ENCODE measurements around the gene RPTOR.
"Not testable (repeated sequence)": the region's sequence is repeated elsewhere in the genome, so short reads cannot be mapped to it uniquely, and the experiment has no call there.

RPTOR gene

GRCh38 chr17:80720610-80721577, 176.3 kb downstream of the RPTOR start:
- no peak for DNase-seq (ENCODE audit: low spot score)

DNA sequence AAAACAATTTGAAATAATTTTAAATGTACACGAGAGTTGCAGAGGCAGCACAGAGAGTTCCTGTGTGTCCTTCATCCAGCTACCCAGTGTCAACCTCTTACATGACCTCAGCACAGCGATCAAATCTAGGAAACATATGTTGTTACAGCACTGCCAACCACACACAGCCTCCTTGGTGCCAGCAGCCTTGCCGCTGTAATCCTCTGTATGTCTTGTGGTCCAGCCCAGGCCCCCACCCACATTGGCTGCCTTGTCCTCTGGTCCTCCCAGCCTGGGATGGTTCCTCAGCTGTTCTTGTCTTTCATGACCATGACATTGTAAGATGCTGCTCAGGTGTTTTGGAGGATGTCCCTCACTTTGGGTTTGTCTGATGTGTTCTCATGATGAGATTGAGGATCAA, 178.0 kb downstream of the RPTOR start:
- DNase-seq (ENCODE audit: low spot score): no peak

DNA sequence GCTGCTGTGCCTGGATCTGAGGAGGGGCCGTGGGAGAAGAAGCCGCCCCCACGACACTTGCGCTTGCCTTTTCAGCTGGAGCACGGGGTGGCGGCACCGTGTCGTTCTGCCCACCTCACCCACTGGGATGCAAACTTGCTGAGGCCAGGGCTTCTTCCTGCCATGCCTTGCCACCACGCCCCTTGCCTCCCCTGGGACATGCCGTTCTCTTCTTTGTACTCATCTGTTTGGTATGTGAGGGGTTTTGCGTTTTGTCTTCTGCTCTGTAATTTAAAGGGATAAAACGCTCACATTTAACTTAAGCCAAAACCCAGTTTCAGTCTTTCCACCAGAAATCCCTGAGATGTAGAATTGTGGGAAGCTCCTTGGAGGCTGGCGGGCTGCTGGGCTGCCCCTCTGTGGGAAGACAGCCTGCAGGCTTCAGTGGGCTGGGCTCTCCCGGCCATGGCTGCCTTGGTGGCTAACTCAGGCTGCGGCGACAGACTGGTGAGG, 180.2 kb downstream of the RPTOR start:
- DNase-seq (ENCODE audit: low spot score): peak; percentile 91

DNA sequence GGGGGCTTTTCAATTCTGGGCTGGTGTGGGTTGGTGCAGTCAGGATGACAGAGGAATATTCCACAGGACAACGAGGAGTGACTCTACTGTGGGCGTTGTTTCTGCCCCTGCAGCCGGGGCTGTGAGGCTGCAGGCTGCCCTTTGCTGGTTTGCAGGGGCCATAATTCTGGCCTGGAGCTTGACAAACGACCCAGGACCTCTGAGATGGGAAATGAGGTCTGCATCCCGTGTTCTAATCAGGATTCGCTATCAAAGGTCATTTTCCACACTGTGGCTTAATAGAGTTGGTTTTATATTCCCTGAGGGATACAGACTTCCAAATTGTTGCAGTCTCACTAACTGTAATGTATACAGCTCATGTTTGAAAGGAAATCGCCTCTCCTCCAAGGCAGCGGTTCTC, 180.9 kb downstream of the RPTOR start:
- peak; percentile 28 for DNase-seq (ENCODE audit: low spot score)

GRCh38 chr17:80726558-80727408, 182.1 kb downstream of the RPTOR start:
- DNase-seq (ENCODE audit: low spot score): no peak

GRCh38 chr17:80727409-80727755, 182.7 kb downstream of the RPTOR start:
- DNase-seq (ENCODE audit: low spot score): no peak

GRCh38 chr17:80729016-80729415, 184.4 kb downstream of the RPTOR start:
- DNase-seq (ENCODE audit: low spot score): no peak

DNA sequence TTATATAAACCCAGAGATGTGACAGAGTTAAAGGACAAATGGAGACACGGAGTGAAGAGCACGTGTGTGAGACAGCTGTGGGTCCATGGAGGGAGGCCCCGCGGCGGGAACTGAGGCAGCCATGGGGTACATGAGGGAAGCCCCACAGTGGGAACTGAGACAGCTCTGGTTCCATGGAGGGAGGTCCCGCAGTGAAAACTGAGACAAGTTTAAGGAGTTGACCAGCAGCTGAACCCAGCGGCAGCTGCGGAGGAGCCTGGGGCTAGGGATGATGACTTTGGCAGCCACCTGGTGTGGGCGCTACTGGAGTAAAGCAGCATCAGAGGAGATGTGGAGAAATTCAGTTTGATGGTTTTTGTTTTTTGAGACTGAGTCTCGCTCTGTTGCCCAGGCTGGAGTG, 185.1 kb downstream of the RPTOR start:
- no peak for DNase-seq (ENCODE audit: low spot score)

- no peak for DNase-seq (ENCODE audit: low spot score)
Measured at GRCh38 chr17:80730739-80731138, 186.1 kb downstream of the RPTOR start.

DNA sequence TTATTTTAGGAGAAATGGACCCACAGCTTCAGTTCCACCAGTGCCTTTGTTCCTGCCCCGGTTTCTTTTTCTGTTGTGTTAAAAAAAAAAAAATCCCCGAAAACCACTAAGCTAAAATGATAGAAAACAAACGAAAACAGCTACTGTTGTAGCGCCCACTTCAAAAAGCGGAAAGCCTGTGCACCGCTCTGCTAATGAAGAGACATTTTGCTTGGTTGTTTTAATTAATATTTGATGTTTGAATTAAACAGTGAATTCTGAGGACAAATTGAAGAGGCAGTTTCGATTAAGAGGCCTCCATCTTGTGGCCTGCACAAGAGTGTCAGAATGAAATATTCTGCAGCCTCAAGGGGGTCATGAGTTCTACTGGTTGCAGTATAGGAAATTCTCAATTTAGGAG, 186.7 kb downstream of the RPTOR start:
- no peak for DNase-seq (ENCODE audit: low spot score)

DNA sequence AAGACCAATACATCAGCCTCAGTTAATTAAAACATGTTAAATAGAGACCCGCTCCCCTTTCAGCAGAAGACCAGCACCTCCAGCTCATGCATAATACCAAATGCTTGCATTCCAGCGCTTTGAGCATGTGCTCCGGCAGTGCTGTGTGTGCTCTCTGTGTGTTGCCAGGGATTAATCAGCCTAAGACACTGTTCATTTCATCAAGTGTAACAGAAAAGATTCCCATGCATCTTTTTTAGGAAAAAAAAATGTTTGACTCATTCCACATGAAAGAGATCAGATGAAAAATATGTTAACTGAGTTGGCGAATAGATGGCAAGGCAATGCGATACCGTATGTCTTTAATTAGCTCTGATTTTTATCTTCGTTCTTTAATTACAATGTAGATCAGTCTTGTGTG, 187.6 kb downstream of the RPTOR start:
- DNase-seq (ENCODE audit: low spot score): peak; percentile 84

DNA sequence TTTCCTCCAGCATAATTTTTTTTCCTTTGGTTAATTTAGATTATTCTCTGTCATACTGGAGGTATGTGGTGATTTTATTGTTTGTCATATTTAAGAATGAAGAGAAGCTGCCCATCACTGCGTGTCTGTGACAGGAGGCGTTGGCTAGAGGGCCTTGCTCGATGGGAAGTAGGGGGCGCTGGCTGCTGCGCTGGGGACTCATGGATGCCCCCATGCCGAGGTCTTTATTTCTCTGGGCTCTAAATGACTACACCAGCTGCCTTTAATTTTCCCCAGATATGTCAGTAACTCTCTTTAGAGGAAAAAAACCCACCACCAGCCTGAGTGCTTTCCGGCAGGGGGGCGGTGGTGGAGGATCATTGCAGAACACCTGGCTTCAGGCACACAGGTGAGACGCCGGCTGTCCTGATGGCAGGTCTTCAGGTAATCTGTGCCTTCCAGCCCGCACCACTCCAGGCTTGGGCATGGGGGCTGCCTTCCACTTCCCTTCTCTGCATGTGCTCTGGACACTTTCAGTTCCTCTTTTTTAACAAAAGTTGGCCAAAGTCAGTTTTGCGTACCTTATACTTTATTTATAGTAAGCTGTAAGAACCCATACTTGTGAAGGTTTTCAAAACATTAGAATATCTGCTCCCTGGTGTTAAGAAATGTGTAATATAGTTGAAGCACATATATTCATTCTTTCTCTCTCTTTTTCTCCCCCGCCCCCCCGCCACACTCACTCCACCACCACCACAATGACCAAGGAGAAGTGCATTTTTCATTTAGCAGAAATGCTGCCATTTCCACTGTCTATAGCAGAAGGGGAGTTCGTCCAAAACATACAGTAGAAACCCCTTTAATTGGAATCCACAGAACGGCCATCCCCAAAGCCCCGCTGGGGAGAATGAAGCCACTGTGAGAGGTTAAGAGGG, 192.7 kb downstream of the RPTOR start:
- DNase-seq (ENCODE audit: low spot score): no peak

DNA sequence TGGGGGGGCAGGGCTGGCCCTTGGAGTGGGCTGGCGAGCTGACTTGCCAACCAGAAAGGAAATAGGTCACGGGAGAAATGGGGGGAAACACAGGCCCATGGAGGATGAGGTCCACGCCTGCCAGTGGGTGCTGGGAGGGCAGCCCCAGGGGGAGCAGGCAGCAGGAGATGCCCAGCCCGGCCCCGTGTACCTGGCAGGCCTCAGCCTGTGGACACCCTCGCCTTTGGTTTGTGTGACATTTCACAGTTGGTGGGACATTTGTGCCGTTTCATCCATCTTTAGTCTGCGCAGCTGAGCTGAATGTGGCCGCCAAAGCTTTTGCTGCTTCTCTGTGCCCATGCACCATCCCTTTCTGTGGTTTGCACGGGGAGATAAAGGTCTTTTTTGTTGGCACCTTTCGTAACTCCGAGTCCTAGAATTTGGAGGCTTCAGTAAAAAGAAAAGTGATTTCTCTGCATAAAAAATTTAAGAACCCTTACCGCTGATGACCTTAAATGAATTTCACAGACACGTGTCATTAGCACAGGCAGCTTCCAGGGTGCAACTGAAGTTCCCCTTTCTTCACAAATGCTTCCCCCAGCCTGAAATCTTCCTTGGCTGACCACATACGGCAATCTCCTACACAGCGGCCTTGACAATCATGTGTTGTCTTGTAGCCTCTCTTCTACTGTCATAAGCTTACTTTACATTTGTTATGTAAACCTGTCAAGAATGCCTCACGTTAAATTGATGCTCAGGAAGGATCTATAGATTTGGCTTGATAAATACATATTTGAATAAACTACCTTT, 193.6 kb downstream of the RPTOR start:
- no peak for DNase-seq (ENCODE audit: low spot score)

GRCh38 chr17:80738987-80739730, 194.5 kb downstream of the RPTOR start:
- DNase-seq (ENCODE audit: low spot score): no peak

DNA sequence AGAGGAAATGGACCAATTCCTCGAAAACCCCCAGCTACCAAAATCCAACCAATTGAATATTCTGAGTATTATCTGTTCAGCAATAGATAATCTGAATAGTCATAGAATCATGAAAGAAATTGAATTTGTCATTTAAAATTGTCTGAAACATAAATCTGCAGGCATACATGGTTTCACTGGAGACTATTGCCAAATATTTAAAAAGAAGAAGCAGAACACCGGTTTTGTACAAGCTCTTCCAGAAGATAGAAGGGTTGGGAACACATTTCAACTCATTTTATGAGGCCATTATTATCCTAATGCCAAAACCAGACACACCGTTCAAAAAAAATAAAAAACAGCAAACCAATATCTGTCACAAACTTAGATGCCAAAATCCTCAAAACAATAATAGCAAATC, 195.5 kb downstream of the RPTOR start:
- no peak for DNase-seq (ENCODE audit: low spot score)

GRCh38 chr17:80742091-80742490, 197.5 kb downstream of the RPTOR start:
- no peak for DNase-seq (ENCODE audit: low spot score)

- DNase-seq (ENCODE audit: low spot score): no peak
Measured at GRCh38 chr17:80742581-80743180, 198.0 kb downstream of the RPTOR start.

GRCh38 chr17:80743181-80743771, 198.6 kb downstream of the RPTOR start:
- peak; percentile 64 for DNase-seq (ENCODE audit: low spot score)

- not testable (repeated sequence) for DNase-seq (ENCODE audit: low spot score)
Measured at GRCh38 chr17:80743973-80744372, 199.3 kb downstream of the RPTOR start.

Data from GM03348 (cell line).